Memory B cell (primary cell): ENCODE data around the gene RBM6.
"Not testable (repeated sequence)": the region's sequence is repeated elsewhere in the genome, so short reads cannot be mapped to it uniquely, and the experiment has no call there.

Source experiments
- ATAC-seq: fragments of 150-1000 bp; cut with Tn5 transposase; 2 replicates; pipeline ENCODE4 v1.10.0; 2021; ENCODE audit warnings: low read depth, mild to moderate bottlenecking, moderate library complexity
- DNase-seq, 2 donors: peaks; one replicate each; pipeline ENCODE4 v3.0.0; 2022; ENCODE audit warnings: low spot score in 2 of 2
- H3K27ac Mint-ChIP-seq: one replicate; pipeline ENCODE4 v1.8.0; 2022; ENCODE audit warnings: mild to moderate bottlenecking, moderate library complexity, mixed read lengths
- H3K27me3 Mint-ChIP-seq: one replicate; pipeline ENCODE4 v1.8.0; 2022; ENCODE audit warnings: mixed read lengths
- H3K36me3 Mint-ChIP-seq: one replicate; pipeline ENCODE4 v1.8.0; 2022; ENCODE audit warnings: mild to moderate bottlenecking, mixed read lengths
- H3K4me1 Mint-ChIP-seq: one replicate; pipeline ENCODE4 v1.8.0; 2022; ENCODE audit warnings: mixed read lengths
- H3K4me3 Mint-ChIP-seq: one replicate; pipeline ENCODE4 v1.8.0; 2022; ENCODE audit warnings: mild to moderate bottlenecking, moderate library complexity, mixed read lengths
- H3K9me3 Mint-ChIP-seq: one replicate; pipeline ENCODE4 v1.8.0; 2022; ENCODE audit warnings: mixed read lengths

The RBM6 gene

DNA sequence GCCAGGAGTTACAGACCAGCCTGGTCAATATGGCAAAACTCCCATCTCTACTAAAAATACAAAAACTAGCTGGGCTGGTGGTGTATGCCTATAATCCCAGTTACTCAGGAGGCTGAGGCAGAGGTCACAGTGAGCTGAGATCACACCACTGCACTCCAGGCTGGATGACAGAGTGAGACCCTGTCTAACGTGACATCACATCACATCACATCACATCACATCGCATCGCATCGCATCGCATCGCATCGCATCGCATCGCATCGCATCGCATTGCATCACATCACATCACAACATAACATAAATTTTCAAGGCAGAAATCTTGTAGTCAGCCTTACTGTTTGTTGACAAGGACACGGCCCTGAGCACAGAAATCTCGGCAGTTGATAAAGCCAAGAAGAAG is 44.4 kb downstream of the RBM6 start:
- DNase-seq (no peak), ATAC-seq (no peak)
- H3K36me3 Mint-ChIP-seq: peaks cover 10% of the 10 kb centered on the region
- H3K4me1 Mint-ChIP-seq: peaks cover 2% of the 10 kb centered on the region
- no peaks in the 10 kb centered on the region for H3K27me3 Mint-ChIP-seq
- no peaks in the 10 kb centered on the region for H3K9me3 Mint-ChIP-seq
- H3K27ac Mint-ChIP-seq: no peak overlapping the region
- H3K4me3 Mint-ChIP-seq: no peak overlapping the region

DNA sequence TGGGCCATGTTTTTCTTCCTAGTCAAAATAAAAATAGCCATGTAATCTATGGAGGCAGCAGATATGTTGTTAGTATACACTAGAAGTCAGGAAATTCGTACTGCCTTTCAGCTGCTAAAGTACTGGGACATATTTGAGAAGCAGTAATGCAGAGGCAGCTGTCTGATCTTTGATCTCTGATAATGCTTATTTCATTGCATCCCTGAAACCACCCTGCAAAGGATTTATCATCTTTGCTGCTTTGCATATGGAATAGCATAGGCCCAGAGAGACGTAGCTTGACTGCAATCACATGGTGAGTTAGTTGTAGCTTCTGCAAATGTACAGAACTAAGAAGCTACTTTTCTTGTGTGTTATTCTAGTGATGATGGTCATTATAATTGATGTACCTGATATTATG is 52.4 kb downstream of the RBM6 start:
- Mint-ChIP-seq H3K4me3 (no peak overlapping the region), H3K36me3 (peaks cover 4% of the 10 kb centered on the region), H3K4me1 (peaks cover 3% of the 10 kb centered on the region), H3K9me3 (no peaks in the 10 kb centered on the region), H3K27ac (no peak overlapping the region), H3K27me3 (no peaks in the 10 kb centered on the region)
- DNase-seq (no peak), ATAC-seq (no peak)

DNA sequence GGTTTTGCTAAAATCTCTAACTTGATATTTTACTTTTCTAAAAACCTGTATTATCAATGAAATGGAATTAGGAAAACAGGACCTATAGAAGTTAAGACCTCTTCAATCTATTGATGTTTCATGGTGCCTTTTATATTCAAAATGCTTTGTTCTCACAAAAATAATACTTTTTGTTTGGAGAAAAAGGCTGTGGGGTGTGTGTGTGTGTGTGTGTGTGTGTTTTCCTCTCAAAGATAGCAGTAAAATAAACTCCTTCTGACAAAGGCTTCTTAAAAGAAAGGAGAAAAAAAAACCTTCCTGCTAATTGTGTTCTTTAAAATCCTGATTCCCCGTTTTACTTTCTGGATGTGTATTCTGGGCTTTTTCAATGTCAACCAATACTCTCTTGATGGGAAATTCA is 54.5 kb downstream of the RBM6 start:
- Mint-ChIP-seq H3K36me3 (peaks cover 6% of the 10 kb centered on the region), H3K27ac (no peak overlapping the region), H3K4me1 (peaks cover 3% of the 10 kb centered on the region)

DNA sequence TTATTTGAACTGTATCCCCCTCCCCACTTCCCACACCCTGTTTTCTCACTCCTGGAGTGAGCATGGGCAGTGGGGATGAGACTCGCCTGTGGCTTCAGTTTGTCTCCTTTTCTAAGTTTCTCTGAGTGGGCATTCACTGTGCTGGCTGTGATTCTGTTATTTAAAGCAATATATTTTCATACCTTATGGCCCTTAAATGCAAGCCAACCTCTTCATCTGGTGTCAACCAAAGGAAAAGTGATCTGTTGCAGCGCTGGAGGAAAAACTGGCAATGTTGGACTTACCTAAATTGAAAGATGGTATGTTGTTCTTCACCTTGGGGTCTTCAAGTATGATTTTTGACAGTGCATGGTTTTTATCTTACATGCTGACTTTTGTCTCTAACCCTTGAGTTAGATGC is 56.1 kb downstream of the RBM6 start:
- Mint-ChIP-seq H3K27ac (peak overlapping the region; percentile 24), H3K9me3 (no peaks in the 10 kb centered on the region), H3K27me3 (no peaks in the 10 kb centered on the region), H3K4me1 (peaks cover 3% of the 10 kb centered on the region), H3K36me3 (peaks cover 15% of the 10 kb centered on the region), H3K4me3 (no peak overlapping the region)
- DNase-seq (no peak), ATAC-seq (no peak)

More for the DNA sequence above, 54.5 kb downstream of the RBM6 start:
- Mint-ChIP-seq H3K9me3 (no peaks in the 10 kb centered on the region), H3K4me3 (no peak overlapping the region), H3K27me3 (no peaks in the 10 kb centered on the region)
- ATAC-seq (no peak), DNase-seq (no peak)

DNA sequence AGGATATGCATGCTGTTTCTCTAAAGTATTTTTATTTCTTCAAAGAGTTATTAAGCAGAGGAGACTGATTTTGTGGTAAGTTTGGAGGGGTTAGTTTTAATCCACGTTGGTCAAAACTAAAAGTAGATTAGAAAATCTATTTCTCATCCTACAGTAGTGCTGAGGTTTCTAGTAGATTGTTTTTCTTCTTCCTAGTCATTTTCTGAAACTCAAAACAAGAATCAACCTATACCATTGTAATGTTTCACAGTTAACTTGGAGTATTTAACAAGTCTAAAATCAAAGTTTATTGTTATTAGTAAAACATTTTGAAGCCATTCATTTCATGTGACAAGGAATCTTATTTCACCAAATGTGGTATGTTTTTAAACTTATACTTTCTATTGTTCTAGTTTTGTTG is 57.9 kb downstream of the RBM6 start:
- H3K4me1 Mint-ChIP-seq: peaks cover 1% of the 10 kb centered on the region
- no peaks in the 10 kb centered on the region for H3K9me3 Mint-ChIP-seq
- no peaks in the 10 kb centered on the region for H3K27me3 Mint-ChIP-seq
- no peak for ATAC-seq
- H3K36me3 Mint-ChIP-seq: peaks cover 19% of the 10 kb centered on the region
- no peak for DNase-seq
- H3K27ac Mint-ChIP-seq: no peak overlapping the region
- no peak overlapping the region for H3K4me3 Mint-ChIP-seq

DNA sequence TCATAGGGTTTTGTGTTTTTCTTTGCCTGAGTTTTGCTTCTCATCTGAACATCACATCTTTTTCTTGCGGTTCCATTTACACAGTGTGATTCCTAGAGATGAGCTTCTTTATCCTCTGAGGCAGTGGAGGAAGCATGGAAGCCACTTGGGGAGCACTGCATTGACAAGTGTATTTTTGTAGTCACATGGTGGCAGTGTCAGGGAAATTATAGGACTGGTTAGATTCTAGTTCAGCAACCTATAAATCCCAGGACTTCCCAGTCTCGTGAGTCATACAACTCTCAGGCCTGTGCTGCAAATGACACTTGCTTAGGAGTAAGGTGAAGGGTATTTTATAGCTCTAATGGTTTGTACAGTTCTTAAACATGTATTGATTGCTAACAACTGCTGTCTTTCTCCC is 58.4 kb downstream of the RBM6 start:
- peaks cover 21% of the 10 kb centered on the region for H3K36me3 Mint-ChIP-seq
- H3K27me3 Mint-ChIP-seq: no peaks in the 10 kb centered on the region
- ATAC-seq (no peak), DNase-seq (no peak)
- H3K9me3 Mint-ChIP-seq: no peaks in the 10 kb centered on the region
- H3K27ac Mint-ChIP-seq: no peak overlapping the region
- no peak overlapping the region for H3K4me3 Mint-ChIP-seq
- H3K4me1 Mint-ChIP-seq: no peaks in the 10 kb centered on the region

DNA sequence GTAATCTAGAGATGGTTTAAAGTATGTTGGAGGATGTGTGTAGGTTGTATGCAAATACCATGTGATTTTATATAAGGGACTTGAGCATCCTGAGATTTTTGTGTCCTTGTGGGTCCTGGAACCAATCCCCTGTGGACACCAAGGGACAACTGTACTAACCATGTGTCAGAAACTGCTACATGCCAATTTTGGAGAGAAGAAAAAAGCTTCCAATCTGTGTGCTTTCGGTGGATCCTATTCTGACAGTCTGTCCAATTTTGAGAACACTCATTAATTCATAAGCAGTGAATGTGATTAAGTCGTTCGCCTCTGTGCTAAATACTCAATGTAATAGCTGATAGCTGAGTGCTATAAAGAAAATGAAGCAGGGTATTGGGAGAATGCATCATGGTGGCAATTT is 61.6 kb downstream of the RBM6 start:
- Mint-ChIP-seq H3K36me3 (peaks cover 25% of the 10 kb centered on the region), H3K4me1 (no peaks in the 10 kb centered on the region), H3K9me3 (no peaks in the 10 kb centered on the region), H3K27me3 (no peaks in the 10 kb centered on the region), H3K27ac (peak overlapping the region; percentile 14), H3K4me3 (no peak overlapping the region)
- DNase-seq (no peak), ATAC-seq (no peak)

DNA sequence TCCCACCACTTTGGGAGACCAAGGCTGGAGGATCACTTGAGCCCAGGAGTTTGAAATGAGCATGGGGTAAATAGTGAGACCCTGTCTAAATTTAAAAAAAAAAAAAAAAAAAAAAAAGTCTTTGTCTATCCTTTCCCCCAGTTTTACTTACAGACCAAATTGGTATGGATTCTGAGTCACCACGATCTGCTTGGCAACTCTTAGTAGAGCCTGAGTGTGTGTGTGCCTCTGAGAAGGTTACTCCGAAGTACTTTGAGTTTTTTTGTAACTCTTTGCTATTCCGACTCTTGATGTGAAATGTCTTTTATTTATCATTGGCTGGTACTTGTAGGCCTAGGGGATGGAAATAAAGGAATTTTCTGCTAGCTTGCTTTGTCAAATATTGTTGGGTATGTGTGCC is 63.3 kb downstream of the RBM6 start:
- H3K27me3 Mint-ChIP-seq: no peaks in the 10 kb centered on the region

DNA sequence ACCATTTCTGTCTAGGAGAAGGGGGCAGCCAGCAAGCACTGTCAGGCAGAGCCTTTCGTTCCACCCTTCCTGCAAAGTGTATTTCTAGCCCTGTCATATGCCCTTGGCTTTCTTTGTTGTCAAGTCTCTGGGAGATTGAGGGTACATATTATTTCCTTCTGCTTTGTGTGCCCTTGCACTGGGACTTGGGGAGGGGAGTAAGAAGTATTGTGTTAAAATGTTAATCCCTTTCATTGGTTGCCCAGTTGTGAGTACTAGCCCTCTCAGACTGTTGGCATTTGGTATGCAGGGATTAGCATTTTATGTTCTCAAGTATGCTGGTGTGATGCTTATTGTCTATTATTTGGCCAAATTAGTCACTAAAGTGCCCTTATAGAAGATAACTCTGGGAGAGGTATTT is 63.9 kb downstream of the RBM6 start:
- peaks cover 2% of the 10 kb centered on the region for H3K4me1 Mint-ChIP-seq
- no peak overlapping the region for H3K4me3 Mint-ChIP-seq
- peaks cover 23% of the 10 kb centered on the region for H3K36me3 Mint-ChIP-seq
- H3K9me3 Mint-ChIP-seq: no peaks in the 10 kb centered on the region
- ATAC-seq (no peak), DNase-seq (no peak)
- no peaks in the 10 kb centered on the region for H3K27me3 Mint-ChIP-seq
- no peak overlapping the region for H3K27ac Mint-ChIP-seq

More for the DNA sequence above, 63.3 kb downstream of the RBM6 start:
- no peak overlapping the region for H3K27ac Mint-ChIP-seq
- ATAC-seq (no peak), DNase-seq (no peak)
- H3K9me3 Mint-ChIP-seq: no peaks in the 10 kb centered on the region
- peaks cover 23% of the 10 kb centered on the region for H3K36me3 Mint-ChIP-seq
- no peaks in the 10 kb centered on the region for H3K4me1 Mint-ChIP-seq
- H3K4me3 Mint-ChIP-seq: no peak overlapping the region

DNA sequence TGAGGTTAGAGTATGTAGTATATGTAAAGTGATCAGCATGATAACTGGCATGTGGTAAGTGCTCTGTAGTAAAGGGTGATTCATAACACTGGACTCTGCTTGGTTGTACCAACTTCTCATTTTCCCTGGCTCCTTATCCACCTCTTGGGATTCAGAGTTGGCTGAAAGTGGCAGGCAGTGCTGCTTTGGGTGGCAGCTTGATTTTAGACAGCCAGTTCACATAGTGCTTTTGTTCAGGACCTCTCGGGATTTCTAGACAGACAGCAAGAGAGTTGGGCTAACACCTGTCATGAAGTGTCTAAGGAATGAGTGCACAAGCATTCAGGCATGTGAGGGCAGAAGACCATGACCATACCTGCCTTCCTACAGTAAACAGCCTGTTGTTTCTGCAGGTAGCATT is 69.0 kb downstream of the RBM6 start:
- H3K4me1 Mint-ChIP-seq: peaks cover 4% of the 10 kb centered on the region
- no peak for DNase-seq
- H3K27me3 Mint-ChIP-seq: no peaks in the 10 kb centered on the region
- peaks cover 9% of the 10 kb centered on the region for H3K36me3 Mint-ChIP-seq
- no peaks in the 10 kb centered on the region for H3K9me3 Mint-ChIP-seq
- no peak for ATAC-seq
- peak overlapping the region; percentile 20 for H3K27ac Mint-ChIP-seq
- no peak overlapping the region for H3K4me3 Mint-ChIP-seq

DNA sequence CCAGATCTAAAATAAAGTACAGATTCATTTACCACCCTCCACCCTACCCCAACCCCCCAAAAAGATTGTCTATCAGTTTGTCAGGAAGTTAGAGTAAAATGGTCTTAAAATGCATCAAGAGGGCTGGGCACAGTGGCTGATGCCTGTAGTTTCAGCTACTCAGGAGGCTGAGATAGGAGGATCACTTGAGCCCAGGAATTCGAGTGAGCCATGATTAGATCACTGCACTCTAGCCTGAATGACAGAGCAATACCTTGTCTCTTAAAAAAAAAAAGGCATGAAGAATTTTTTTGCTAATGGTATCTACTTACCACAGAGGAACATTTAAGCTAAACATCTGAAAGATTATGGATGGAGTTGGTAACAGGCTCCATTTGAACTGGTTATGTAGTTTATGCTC is 71.0 kb downstream of the RBM6 start:
- ATAC-seq (no peak), DNase-seq (no peak)
- Mint-ChIP-seq H3K27me3 (no peaks in the 10 kb centered on the region), H3K4me1 (peaks cover 4% of the 10 kb centered on the region), H3K9me3 (no peaks in the 10 kb centered on the region), H3K4me3 (no peak overlapping the region), H3K36me3 (peaks cover 6% of the 10 kb centered on the region), H3K27ac (no peak overlapping the region)

DNA sequence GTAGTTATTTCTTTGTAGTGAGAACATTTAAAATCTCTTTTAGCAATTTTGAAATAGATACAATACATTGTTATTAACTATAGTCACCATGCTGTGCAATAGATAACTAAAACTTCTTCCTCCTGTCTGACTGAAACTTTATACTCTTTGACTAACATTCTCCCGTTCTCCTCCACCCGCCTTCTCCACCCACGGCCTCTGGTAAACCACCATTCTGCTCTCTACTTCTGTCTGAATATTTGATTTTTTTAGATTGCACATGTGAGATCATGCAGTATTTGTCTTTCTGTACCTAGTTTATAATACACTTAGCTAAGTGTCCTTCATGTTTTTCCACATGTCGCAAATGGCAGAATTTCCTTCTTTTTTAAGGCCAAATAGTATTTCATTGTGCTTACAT is 76.0 kb downstream of the RBM6 start:
- Mint-ChIP-seq H3K9me3 (no peaks in the 10 kb centered on the region), H3K4me3 (no peak overlapping the region), H3K27ac (peak overlapping the region; percentile 31), H3K36me3 (peaks cover 32% of the 10 kb centered on the region), H3K4me1 (peaks cover 3% of the 10 kb centered on the region), H3K27me3 (no peaks in the 10 kb centered on the region)
- no peak for ATAC-seq
- no peak for DNase-seq

DNA sequence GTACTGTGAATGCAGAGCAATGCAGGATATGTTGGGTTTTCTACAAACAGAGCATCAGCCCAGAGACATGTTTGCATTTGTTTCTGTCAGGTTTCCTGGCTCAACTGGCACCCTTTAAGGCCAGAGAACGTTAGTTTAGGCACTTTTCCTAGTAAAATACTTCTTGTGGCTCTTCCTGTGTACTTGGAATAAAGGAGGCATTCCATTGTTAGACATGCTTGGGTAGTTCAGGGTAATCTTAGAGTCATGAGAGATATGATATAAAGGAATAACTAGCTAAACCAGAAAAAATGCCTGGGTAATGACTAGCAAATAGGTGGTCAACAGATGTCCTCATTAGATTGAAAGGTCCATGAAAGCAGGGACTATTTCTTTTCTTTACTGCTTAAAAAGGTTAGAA is 88.4 kb downstream of the RBM6 start:
- Mint-ChIP-seq H3K36me3 (peaks cover 30% of the 10 kb centered on the region), H3K27me3 (no peaks in the 10 kb centered on the region), H3K4me1 (peaks cover 8% of the 10 kb centered on the region), H3K27ac (no peak overlapping the region), H3K4me3 (no peak overlapping the region), H3K9me3 (no peaks in the 10 kb centered on the region)
- DNase-seq (no peak), ATAC-seq (no peak)

DNA sequence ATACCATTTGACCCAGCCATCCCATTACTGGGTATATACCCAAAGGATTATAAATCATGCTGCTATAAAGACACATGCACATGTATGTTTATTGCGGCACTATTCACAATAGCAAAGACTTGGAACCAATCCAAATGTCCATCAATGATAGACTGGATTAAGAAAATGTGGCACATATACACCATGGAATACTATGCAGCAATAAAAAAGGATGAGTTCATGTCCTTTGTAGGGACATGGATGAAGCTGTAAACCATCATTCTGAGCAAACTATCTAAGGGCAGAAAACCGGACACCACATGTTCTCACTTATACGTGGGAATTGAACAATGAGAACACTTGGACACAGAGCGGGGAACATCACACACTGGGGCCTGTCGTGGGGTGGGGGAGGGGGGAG is 91.3 kb downstream of the RBM6 start:
- not testable (repeated sequence) for DNase-seq, H3K27me3 Mint-ChIP-seq, ATAC-seq, H3K4me3 Mint-ChIP-seq, H3K9me3 Mint-ChIP-seq, H3K4me1 Mint-ChIP-seq
- H3K27ac Mint-ChIP-seq: peak overlapping the region; percentile 53
- peaks cover 29% of the 10 kb centered on the region for H3K36me3 Mint-ChIP-seq

DNA sequence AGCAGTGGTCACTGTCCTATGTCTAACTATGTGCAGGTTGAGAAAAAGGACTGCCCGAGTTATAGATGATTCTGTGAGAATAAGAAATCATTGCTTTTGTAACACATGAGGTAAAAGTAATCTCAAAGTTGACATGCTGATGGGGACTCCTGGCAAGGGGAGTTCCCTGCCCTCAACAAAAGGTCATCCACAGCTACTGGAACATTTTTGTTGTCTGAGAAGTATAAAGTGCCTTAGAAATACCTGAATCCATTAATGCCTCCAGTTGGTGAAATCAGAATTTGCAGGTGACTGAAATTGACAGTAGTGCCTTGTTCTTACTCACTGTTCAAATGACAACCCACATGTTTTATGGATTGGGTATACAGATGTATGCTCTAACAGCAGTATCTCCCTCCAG is 105.0 kb downstream of the RBM6 start:
- Mint-ChIP-seq H3K4me3 (no peak overlapping the region), H3K9me3 (no peaks in the 10 kb centered on the region), H3K4me1 (no peaks in the 10 kb centered on the region), H3K27me3 (no peaks in the 10 kb centered on the region), H3K27ac (no peak overlapping the region), H3K36me3 (peaks cover 14% of the 10 kb centered on the region)
- DNase-seq (no peak), ATAC-seq (no peak)

DNA sequence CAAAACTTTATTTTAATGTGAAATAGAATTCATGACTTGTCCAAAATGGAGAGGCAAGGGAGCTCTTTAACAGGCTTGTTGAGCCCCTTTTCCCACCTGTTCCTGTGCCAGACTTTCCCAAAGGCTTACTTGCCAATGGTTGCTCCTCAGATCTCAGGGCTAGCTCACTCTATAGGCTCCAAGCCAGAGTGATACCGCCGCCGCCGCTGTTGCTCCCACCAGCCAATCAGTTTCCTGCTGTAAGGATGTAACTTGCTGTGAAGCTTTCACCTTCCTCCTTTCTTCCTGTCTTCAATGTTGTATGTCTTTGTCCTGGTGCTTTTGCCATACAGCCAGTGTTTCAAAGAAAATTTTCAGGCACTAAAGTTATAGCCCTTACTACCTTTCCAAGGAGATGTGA is 107.5 kb downstream of the RBM6 start:
- DNase-seq (no peak), ATAC-seq (no peak)
- no peak overlapping the region for H3K27ac Mint-ChIP-seq
- H3K27me3 Mint-ChIP-seq: no peaks in the 10 kb centered on the region
- H3K4me1 Mint-ChIP-seq: no peaks in the 10 kb centered on the region
- H3K36me3 Mint-ChIP-seq: peaks cover 18% of the 10 kb centered on the region
- no peak overlapping the region for H3K4me3 Mint-ChIP-seq
- H3K9me3 Mint-ChIP-seq: no peaks in the 10 kb centered on the region
